ENCODE data around the gene GDPD3. TPM values are rescaled to one million over a fixed set of nuclear protein-coding genes. Genes with fewer than 3 reads are reported as not detected.

The GDPD3 gene
- 4.9 TPM for total RNA-seq (ENCODE audit: unreplicated experiment)
- long read RNA-seq: 0 reads

GRCh38 chr16:30113031-30113710, at the start of gene GDPD3:
Gene GDPD3, minus strand, starts transcription at chr16:30113537. Its CDS starts 59 bp downstream, at chr16:30113478.
- TF ChIP-seq, protein P1, sequence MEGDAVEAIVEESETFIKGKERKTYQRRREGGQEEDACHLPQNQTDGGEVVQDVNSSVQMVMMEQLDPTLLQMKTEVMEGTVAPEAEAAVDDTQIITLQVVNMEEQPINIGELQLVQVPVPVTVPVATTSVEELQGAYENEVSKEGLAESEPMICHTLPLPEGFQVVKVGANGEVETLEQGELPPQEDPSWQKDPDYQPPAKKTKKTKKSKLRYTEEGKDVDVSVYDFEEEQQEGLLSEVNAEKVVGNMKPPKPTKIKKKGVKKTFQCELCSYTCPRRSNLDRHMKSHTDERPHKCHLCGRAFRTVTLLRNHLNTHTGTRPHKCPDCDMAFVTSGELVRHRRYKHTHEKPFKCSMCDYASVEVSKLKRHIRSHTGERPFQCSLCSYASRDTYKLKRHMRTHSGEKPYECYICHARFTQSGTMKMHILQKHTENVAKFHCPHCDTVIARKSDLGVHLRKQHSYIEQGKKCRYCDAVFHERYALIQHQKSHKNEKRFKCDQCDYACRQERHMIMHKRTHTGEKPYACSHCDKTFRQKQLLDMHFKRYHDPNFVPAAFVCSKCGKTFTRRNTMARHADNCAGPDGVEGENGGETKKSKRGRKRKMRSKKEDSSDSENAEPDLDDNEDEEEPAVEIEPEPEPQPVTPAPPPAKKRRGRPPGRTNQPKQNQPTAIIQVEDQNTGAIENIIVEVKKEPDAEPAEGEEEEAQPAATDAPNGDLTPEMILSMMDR (IDR thresholded peaks at IDR 0.05; ENCODE audit: partially characterized antibody, unreplicated experiment): peak; percentile 20
- Mint-ChIP-seq H3K27me3 (ENCODE audit: unreplicated experiment) (peaks cover 3% of the 10 kb centered on the region), H3K36me3 (ENCODE audit: unreplicated experiment) (no peaks in the 10 kb centered on the region), H3K27ac (ENCODE audit: unreplicated experiment) (no peak within 1 kb of the TSS), H3K4me1 (ENCODE audit: low read depth, unreplicated experiment) (peaks cover 3% of the 10 kb centered on the region), H3K9me3 (ENCODE audit: unreplicated experiment) (peaks cover 6% of the 10 kb centered on the region), H3K4me3 (ENCODE audit: unreplicated experiment) (peak within 1 kb of the TSS; percentile 30)
- DNase-seq: no peak

GRCh38 chr16:30157214-30157613, 43.9 kb upstream of the GDPD3 start:
- TF ChIP-seq, protein P1 (IDR thresholded peaks at IDR 0.05; ENCODE audit: partially characterized antibody, unreplicated experiment): no peak

DNA sequence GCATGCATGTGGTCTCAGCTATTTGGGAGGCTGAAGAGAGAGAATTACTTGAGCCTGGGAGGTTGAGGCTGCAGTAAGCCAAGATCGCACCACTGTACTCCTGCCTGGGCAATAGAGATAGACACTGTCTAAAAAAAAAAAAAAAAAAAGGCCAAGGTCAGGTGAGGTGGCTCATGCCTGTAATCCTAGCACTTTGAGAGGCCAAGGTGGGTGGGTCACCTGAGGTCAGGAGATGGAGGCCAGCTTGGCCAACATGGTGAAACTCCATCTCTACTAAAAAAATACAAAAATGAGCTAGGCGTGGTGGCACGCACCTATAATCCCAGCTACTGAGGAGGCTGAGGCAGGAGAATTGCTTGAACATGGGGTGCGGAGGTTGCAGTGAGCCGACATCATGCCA, 41.9 kb upstream of the GDPD3 start:
- H3K4me3 Mint-ChIP-seq (ENCODE audit: unreplicated experiment): no peak overlapping the region
- no peaks in the 10 kb centered on the region for H3K36me3 Mint-ChIP-seq (ENCODE audit: unreplicated experiment)
- peaks cover 2% of the 10 kb centered on the region for H3K9me3 Mint-ChIP-seq (ENCODE audit: unreplicated experiment)
- DNase-seq: no peak
- TF ChIP-seq, protein P1 (IDR thresholded peaks at IDR 0.05; ENCODE audit: partially characterized antibody, unreplicated experiment): no peak
- H3K4me1 Mint-ChIP-seq (ENCODE audit: low read depth, unreplicated experiment): no peaks in the 10 kb centered on the region
- peaks cover 4% of the 10 kb centered on the region for H3K27me3 Mint-ChIP-seq (ENCODE audit: unreplicated experiment)
- no peak overlapping the region for H3K27ac Mint-ChIP-seq (ENCODE audit: unreplicated experiment)

More at GRCh38 chr16:30157214-30157613, 43.9 kb upstream of the GDPD3 start:
- Mint-ChIP-seq H3K4me3 (ENCODE audit: unreplicated experiment) (no peak overlapping the region), H3K27me3 (ENCODE audit: unreplicated experiment) (no peaks in the 10 kb centered on the region), H3K27ac (ENCODE audit: unreplicated experiment) (no peak overlapping the region), H3K9me3 (ENCODE audit: unreplicated experiment) (peaks cover 2% of the 10 kb centered on the region), H3K4me1 (ENCODE audit: low read depth, unreplicated experiment) (no peaks in the 10 kb centered on the region), H3K36me3 (ENCODE audit: unreplicated experiment) (no peaks in the 10 kb centered on the region)
- DNase-seq: no peak

DNA sequence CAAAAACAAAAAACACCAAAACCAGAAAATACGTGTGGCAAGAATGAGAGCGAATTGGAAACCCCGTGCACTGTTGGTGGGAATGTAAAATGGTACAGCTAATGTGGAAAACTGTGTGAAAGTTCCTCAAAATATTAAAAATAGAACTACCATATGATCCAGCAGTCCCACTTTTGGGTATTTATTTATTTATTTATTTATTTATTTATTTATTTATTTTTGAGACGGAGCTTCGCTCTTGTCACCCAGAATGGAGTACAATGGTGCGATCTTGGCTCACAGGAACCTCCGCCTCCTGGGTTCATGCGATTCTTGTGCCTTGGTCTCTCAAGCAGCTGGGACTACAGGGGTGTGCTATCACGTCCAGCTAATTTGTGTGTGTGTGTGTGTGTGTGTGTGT, 39.2 kb upstream of the GDPD3 start:
- TF ChIP-seq, protein P1 (IDR thresholded peaks at IDR 0.05; ENCODE audit: partially characterized antibody, unreplicated experiment): no peak
- Mint-ChIP-seq H3K4me1 (ENCODE audit: low read depth, unreplicated experiment) (no peaks in the 10 kb centered on the region), H3K4me3 (ENCODE audit: unreplicated experiment) (no peak overlapping the region), H3K27me3 (ENCODE audit: unreplicated experiment) (peaks cover 4% of the 10 kb centered on the region), H3K36me3 (ENCODE audit: unreplicated experiment) (peaks cover 4% of the 10 kb centered on the region), H3K9me3 (ENCODE audit: unreplicated experiment) (peaks cover 2% of the 10 kb centered on the region), H3K27ac (ENCODE audit: unreplicated experiment) (no peak overlapping the region)
- DNase-seq: no peak

GRCh38 chr16:30151091-30151490, 37.8 kb upstream of the GDPD3 start:
- H3K4me1 Mint-ChIP-seq (ENCODE audit: low read depth, unreplicated experiment): no peaks in the 10 kb centered on the region
- DNase-seq: no peak
- peaks cover 4% of the 10 kb centered on the region for H3K27me3 Mint-ChIP-seq (ENCODE audit: unreplicated experiment)
- H3K4me3 Mint-ChIP-seq (ENCODE audit: unreplicated experiment): no peak overlapping the region
- H3K36me3 Mint-ChIP-seq (ENCODE audit: unreplicated experiment): peaks cover 4% of the 10 kb centered on the region
- peaks cover 2% of the 10 kb centered on the region for H3K9me3 Mint-ChIP-seq (ENCODE audit: unreplicated experiment)
- TF ChIP-seq, protein P1 (IDR thresholded peaks at IDR 0.05; ENCODE audit: partially characterized antibody, unreplicated experiment): no peak
- no peak overlapping the region for H3K27ac Mint-ChIP-seq (ENCODE audit: unreplicated experiment)

All from glutamatergic neuron (in vitro differentiated cells).